Muscle of leg (tissue), 11 donors: ENCODE results near the gene PPIF. TPM values are rescaled to one million over a fixed set of nuclear protein-coding genes. Genes with fewer than 3 reads are reported as not detected.

Experiments used
- DNase-seq: peaks from one replicate; pipeline ENCODE4 v3.0.0; 2013
- H3K27ac ChIP-seq: one replicate; pipeline ENCODE4 v1.5.1; 2013; ENCODE audit warnings: mild to moderate bottlenecking, low read length, control low read depth
- H3K27me3 ChIP-seq: one replicate; pipeline ENCODE4 v1.6.1; 2013; ENCODE audit warnings: low read length; ENCODE audit not compliant: control insufficient read depth, insufficient read depth
- H3K36me3 ChIP-seq: one replicate; pipeline ENCODE4 v1.6.1; 2013; ENCODE audit warnings: low read length; ENCODE audit not compliant: control insufficient read depth, insufficient read depth
- H3K4me1 ChIP-seq: one replicate; pipeline ENCODE4 v1.6.1; 2013; ENCODE audit warnings: low read length; ENCODE audit not compliant: control insufficient read depth, insufficient read depth
- H3K4me3 ChIP-seq: one replicate; pipeline ENCODE4 v1.5.1; 2013; ENCODE audit warnings: low read length, control low read depth
- H3K9me3 ChIP-seq: replicated peaks from 2 replicates; pipeline ENCODE4 v1.6.1; 2013; ENCODE audit warnings: low read depth, low read length; ENCODE audit not compliant: control insufficient read depth
- WGBS: methylation state at CpG from one replicate; pipeline ENCODE4 v1.1.5; 2013; ENCODE audit warnings: missing lambda C conversion rate; ENCODE audit not compliant: insufficient coverage; 5-methylcytosine and 5-hydroxymethylcytosine counted together
- polyA plus RNA-seq, 8 donors: library from polyadenylated mRNA; unstranded; fragments of 120-200 nt; gene quantifications; one replicate each; pipeline versions ENCODE4 v1.2.1 to v1.2.3, GENCODE V29; 2013; ENCODE audit warnings: inconsistent platforms in 1 of 8, low replicate concordance in 1 of 8; ENCODE audit not compliant: insufficient read length in 8 of 8, insufficient read depth in 1 of 8
- total RNA-seq: library from RNA; stranded (reverse); fragments of 120-200 nt; gene quantifications from one replicate; pipeline ENCODE4 v1.2.4, GENCODE V29; 2013

The PPIF gene
- total and polyA plus RNA-seq, 9 donors, result 8.3 to 28.6 (median 24.3) TPM

- H3K4me3 ChIP-seq, result no peak overlapping the region
- H3K27ac ChIP-seq, result no peak overlapping the region
- no peak for DNase-seq
- no peaks in the 10 kb centered on the region for H3K27me3 ChIP-seq
- no peaks in the 10 kb centered on the region for H3K4me1 ChIP-seq
- no peaks in the 10 kb centered on the region for H3K36me3 ChIP-seq
- WGBS, result no CpG with 5 or more reads among the region's 6 CpGs
- peaks cover 8% of the 10 kb centered on the region for H3K9me3 ChIP-seq
Observed at GRCh38 chr10:79367426-79368189, 20.3 kb downstream of the PPIF start.

GRCh38 chr10:79372871-79373270 is 25.6 kb downstream of the PPIF start:
- Histone ChIP-seq H3K27ac (no peak overlapping the region), H3K4me1 (peaks cover 6% of the 10 kb centered on the region), H3K4me3 (no peak overlapping the region), H3K27me3 (peaks cover 2% of the 10 kb centered on the region), H3K36me3 (no peaks in the 10 kb centered on the region), H3K9me3 (peaks cover 8% of the 10 kb centered on the region)
- 80% methylated on average over 1 of the region's 4 CpGs for WGBS
- DNase-seq, result no peak

- Histone ChIP-seq H3K27me3 (peaks cover 2% of the 10 kb centered on the region), H3K4me1 (peaks cover 14% of the 10 kb centered on the region), H3K36me3 (no peaks in the 10 kb centered on the region), H3K4me3 (no peak overlapping the region), H3K27ac (no peak overlapping the region), H3K9me3 (peaks cover 8% of the 10 kb centered on the region)
- 4% methylated on average over 5 of the region's 7 CpGs for WGBS
- peak; percentile 88 for DNase-seq
Observed at GRCh38 chr10:79374312-79375191, 27.3 kb downstream of the PPIF start.

- H3K36me3 ChIP-seq, result no peaks in the 10 kb centered on the region
- DNase-seq, result no peak
- peaks cover 24% of the 10 kb centered on the region for H3K4me1 ChIP-seq
- H3K4me3 ChIP-seq, result no peak overlapping the region
- WGBS, result 92% methylated on average over 3 of the region's 6 CpGs
- H3K27ac ChIP-seq, result no peak overlapping the region
- peaks cover 4% of the 10 kb centered on the region for H3K9me3 ChIP-seq
- peaks cover 2% of the 10 kb centered on the region for H3K27me3 ChIP-seq
Observed at GRCh38 chr10:79375321-79376077, 28.2 kb downstream of the PPIF start.

- no peaks in the 10 kb centered on the region for H3K36me3 ChIP-seq
- peaks cover 2% of the 10 kb centered on the region for H3K27me3 ChIP-seq
- H3K4me3 ChIP-seq, result no peak overlapping the region
- peaks cover 3% of the 10 kb centered on the region for H3K9me3 ChIP-seq
- 85% methylated on average over 8 of the region's 11 CpGs for WGBS
- no peak overlapping the region for H3K27ac ChIP-seq
- DNase-seq, result no peak
- H3K4me1 ChIP-seq, result peaks cover 30% of the 10 kb centered on the region
Observed at GRCh38 chr10:79376078-79376628, 28.9 kb downstream of the PPIF start.

GRCh38 chr10:79376751-79377556 is 29.7 kb downstream of the PPIF start:
- Histone ChIP-seq H3K36me3 (peaks cover under 1% of the 10 kb centered on the region), H3K27me3 (peaks cover 2% of the 10 kb centered on the region), H3K4me3 (no peak overlapping the region), H3K4me1 (peaks cover 38% of the 10 kb centered on the region), H3K9me3 (no peaks in the 10 kb centered on the region), H3K27ac (no peak overlapping the region)
- DNase-seq, result no peak
- WGBS, result 91% methylated on average over 10 of the region's 12 CpGs

- Histone ChIP-seq H3K27me3 (peaks cover 2% of the 10 kb centered on the region), H3K4me3 (no peak overlapping the region), H3K27ac (no peak overlapping the region), H3K36me3 (peaks cover 8% of the 10 kb centered on the region), H3K4me1 (peaks cover 46% of the 10 kb centered on the region), H3K9me3 (no peaks in the 10 kb centered on the region)
- no peak for DNase-seq
- 94% methylated on average over 36 of the region's 36 CpGs for WGBS
Observed at GRCh38 chr10:79377557-79378382, 30.5 kb downstream of the PPIF start.

- DNase-seq, result no peak
- Histone ChIP-seq H3K9me3 (no peaks in the 10 kb centered on the region), H3K27me3 (peaks cover 2% of the 10 kb centered on the region), H3K27ac (no peak overlapping the region), H3K4me3 (no peak overlapping the region), H3K4me1 (peaks cover 47% of the 10 kb centered on the region), H3K36me3 (peaks cover 8% of the 10 kb centered on the region)
- WGBS, result 89% methylated on average over 7 of the region's 7 CpGs
Observed at GRCh38 chr10:79378383-79378646, 31.0 kb downstream of the PPIF start.
